Measurements from ENCODE around the gene TRA2A. TPM values are rescaled to one million over a fixed set of nuclear protein-coding genes. Genes with fewer than 3 reads are reported as not detected.

TRA2A gene
- total and polyA plus RNA-seq, 10 of the 15 experiments (the other 5 are each of a cell fraction or from before 2014, with no cell fraction given): 25.0 to 224 (median 91.3) TPM

DNA sequence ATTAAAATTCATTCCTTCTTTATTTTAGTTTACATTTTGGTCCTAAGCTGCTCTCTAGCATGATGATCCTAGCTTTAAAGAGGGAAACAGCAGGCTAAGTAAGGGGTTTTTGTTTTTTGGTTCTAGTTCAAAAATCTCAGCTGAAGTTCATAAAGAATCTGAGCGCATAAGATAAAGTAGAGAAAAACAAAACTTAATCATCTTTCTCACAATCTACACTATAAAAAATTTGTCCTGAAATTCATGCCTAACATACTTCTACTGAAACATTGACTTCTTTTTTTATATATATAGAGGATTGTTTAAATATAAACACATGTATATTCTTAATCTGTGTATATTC, 54.7 kb downstream of the TRA2A start:
- 100% methylated on average over 1 of the region's 1 CpG for WGBS (ENCODE audit: insufficient coverage, insufficient replicate concordance, low lambda C conversion rate, missing lambda C conversion rate)
- intact Hi-C loops (cut with micrococcal nuclease; ENCODE audit: unreplicated experiment): no loop called here

More for the DNA sequence above, 54.7 kb downstream of the TRA2A start:
- no peak for FAIRE-seq
- no peak for DNase-seq (ENCODE audit: low read depth, low spot score)
- no TSS peak for BruUV-seq (replicated peaks)
- no peak overlapping the region for H2AFZ ChIP-seq (ENCODE audit: control insufficient read depth, low read depth, low read length)
- H3K27me3 ChIP-seq (replicated peaks in 1 of 2; ENCODE audit: control insufficient read depth in 2 of 2, insufficient read depth in 2 of 2, low read length in 1 of 2): peaks cover 0 to 4% of the 10 kb centered on the region in 2 experiments; a peak in 1 of 4 replicates
- ChIA-PET SMC1A (ENCODE audit: uncharacterized antibody, unreplicated experiment) (interaction anchor here (0.8 to 1.6 kb wide), 4 partner anchors 16 to 119 kb away, joined by 3 to 6 read pairs (median 4); no protein-coding TSS in a partner anchor), RAD21 (ENCODE audit: unreplicated experiment) (interaction anchor here (1.7 to 2.2 kb wide), 2 partner anchors 44 to 52 kb away, joined by 5 to 6 read pairs; no protein-coding TSS in a partner anchor), POLR2A (interaction anchor here (0.6 to 1.3 kb wide), 4 partner anchors 9 to 54 kb away, joined by 3 read pairs; no protein-coding TSS in a partner anchor), CTCF (interaction anchor here (0.7 kb wide), 1 partner anchor 52 kb away, joined by 3 read pairs; no protein-coding TSS in a partner anchor)
- H3K79me2 ChIP-seq (ENCODE audit: control insufficient read depth, insufficient read depth, low read length): peaks cover 34% of the 10 kb centered on the region
- H3K9ac ChIP-seq (ENCODE audit: control insufficient read depth, insufficient read depth, low read length): no peak overlapping the region
- H3K4me3 ChIP-seq: no peak overlapping the region
- in situ Hi-C loops (cut with MboI): no loop called here
- ATAC-seq: no peak
- no peaks in the 10 kb centered on the region for H3K36me3 ChIP-seq (ENCODE audit: control insufficient read depth in 2 of 2, insufficient read depth in 2 of 2, low read length in 1 of 2)
- H3K27ac ChIP-seq (ENCODE audit: control insufficient read depth, insufficient read depth): no peak overlapping the region
- TF ChIP-seq SIN3A (IDR thresholded peaks at IDR 0.05; ENCODE audit: low read depth, low read length) (no peak), TARDBP (IDR thresholded peaks at IDR 0.05; ENCODE audit: borderline replicate concordance) (no peak), CBX5 (IDR thresholded peaks at IDR 0.05; ENCODE audit: low read depth) (no peak), DPF2 (IDR thresholded peaks at IDR 0.05) (no peak), IKZF2 (IDR thresholded peaks at IDR 0.05) (no peak), JUNB (IDR thresholded peaks at IDR 0.05) (no peak), PRDM15 (CRISPR knock-in tag; IDR thresholded peaks at IDR 0.05) (no peak), NFYA (IDR thresholded peaks at IDR 0.05; ENCODE audit: borderline replicate concordance, low read depth, low read length) (no peak), CBFB (IDR thresholded peaks at IDR 0.05; ENCODE audit: low read depth) (no peak)
- TF ChIP-seq, protein P1, sequence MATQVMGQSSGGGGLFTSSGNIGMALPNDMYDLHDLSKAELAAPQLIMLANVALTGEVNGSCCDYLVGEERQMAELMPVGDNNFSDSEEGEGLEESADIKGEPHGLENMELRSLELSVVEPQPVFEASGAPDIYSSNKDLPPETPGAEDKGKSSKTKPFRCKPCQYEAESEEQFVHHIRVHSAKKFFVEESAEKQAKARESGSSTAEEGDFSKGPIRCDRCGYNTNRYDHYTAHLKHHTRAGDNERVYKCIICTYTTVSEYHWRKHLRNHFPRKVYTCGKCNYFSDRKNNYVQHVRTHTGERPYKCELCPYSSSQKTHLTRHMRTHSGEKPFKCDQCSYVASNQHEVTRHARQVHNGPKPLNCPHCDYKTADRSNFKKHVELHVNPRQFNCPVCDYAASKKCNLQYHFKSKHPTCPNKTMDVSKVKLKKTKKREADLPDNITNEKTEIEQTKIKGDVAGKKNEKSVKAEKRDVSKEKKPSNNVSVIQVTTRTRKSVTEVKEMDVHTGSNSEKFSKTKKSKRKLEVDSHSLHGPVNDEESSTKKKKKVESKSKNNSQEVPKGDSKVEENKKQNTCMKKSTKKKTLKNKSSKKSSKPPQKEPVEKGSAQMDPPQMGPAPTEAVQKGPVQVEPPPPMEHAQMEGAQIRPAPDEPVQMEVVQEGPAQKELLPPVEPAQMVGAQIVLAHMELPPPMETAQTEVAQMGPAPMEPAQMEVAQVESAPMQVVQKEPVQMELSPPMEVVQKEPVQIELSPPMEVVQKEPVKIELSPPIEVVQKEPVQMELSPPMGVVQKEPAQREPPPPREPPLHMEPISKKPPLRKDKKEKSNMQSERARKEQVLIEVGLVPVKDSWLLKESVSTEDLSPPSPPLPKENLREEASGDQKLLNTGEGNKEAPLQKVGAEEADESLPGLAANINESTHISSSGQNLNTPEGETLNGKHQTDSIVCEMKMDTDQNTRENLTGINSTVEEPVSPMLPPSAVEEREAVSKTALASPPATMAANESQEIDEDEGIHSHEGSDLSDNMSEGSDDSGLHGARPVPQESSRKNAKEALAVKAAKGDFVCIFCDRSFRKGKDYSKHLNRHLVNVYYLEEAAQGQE (IDR thresholded peaks at IDR 0.05; ENCODE audit: low read depth, low read length): no peak
- TF ChIP-seq, protein P2, sequence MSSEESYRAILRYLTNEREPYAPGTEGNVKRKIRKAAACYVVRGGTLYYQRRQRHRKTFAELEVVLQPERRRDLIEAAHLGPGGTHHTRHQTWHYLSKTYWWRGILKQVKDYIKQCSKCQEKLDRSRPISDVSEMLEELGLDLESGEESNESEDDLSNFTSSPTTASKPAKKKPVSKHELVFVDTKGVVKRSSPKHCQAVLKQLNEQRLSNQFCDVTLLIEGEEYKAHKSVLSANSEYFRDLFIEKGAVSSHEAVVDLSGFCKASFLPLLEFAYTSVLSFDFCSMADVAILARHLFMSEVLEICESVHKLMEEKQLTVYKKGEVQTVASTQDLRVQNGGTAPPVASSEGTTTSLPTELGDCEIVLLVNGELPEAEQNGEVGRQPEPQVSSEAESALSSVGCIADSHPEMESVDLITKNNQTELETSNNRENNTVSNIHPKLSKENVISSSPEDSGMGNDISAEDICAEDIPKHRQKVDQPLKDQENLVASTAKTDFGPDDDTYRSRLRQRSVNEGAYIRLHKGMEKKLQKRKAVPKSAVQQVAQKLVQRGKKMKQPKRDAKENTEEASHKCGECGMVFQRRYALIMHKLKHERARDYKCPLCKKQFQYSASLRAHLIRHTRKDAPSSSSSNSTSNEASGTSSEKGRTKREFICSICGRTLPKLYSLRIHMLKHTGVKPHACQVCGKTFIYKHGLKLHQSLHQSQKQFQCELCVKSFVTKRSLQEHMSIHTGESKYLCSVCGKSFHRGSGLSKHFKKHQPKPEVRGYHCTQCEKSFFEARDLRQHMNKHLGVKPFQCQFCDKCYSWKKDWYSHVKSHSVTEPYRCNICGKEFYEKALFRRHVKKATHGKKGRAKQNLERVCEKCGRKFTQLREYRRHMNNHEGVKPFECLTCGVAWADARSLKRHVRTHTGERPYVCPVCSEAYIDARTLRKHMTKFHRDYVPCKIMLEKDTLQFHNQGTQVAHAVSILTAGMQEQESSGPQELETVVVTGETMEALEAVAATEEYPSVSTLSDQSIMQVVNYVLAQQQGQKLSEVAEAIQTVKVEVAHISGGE (CRISPR knock-in tag; IDR thresholded peaks at IDR 0.05): no peak
- 0 out of 2 replicates have a peak overlapping the region, but pooled peaks have one; percentile 0 for H3K4me2 ChIP-seq (ENCODE audit: control insufficient read depth, insufficient read depth)
- H4K20me1 ChIP-seq (ENCODE audit: control insufficient read depth, insufficient read depth): no peaks in the 10 kb centered on the region
- no peaks in the 10 kb centered on the region for H3K9me3 ChIP-seq (replicated peaks; ENCODE audit: control insufficient read depth, insufficient read depth, low read length)
- no peaks in the 10 kb centered on the region for H3K4me1 ChIP-seq (ENCODE audit: control insufficient read depth, insufficient read depth, low read length)

All from GM12878 (cell line).